ENCODE measurements around the gene CFC1.
"Not testable (repeated sequence)": the region's sequence is repeated elsewhere in the genome, so short reads cannot be mapped to it uniquely, and the experiment has no call there.

CFC1 gene

DNA sequence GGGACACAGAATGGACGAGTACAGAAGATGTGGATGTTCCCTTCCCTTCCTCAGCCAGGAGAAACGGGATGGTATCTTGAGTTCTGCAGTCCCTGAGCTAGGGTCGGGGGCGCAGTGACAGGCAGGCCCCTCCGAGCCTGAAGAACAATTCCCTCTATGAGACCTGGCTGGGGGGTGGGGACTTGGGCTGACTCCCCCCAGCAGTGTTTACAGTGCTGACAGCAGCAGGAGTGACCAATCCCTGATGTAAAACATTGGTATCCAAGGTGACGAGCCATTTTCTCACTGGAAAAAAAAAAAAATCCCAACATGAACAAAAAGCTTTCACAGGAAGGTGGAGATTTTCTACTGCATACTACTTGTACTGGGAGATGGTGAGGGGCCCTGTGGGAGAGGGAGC is at the start of gene CFC1:
Gene CFC1, minus strand, starts transcription at position 183 of the 400 bp plus-strand sequence. CDS start 288 bp downstream, outside the sequence.
- H3K36me3 ChIP-seq (ENCODE audit: control insufficient read depth in 2 of 2, insufficient read depth in 2 of 2, low read length in 2 of 2); H3K9ac ChIP-seq (ENCODE audit: low read length in 2 of 2); H3K27me3 ChIP-seq (ENCODE audit: control insufficient read depth in 1 of 2, insufficient read depth in 2 of 2, low read length in 2 of 2); H3K27ac ChIP-seq (ENCODE audit: low read length); H3K4me3 ChIP-seq (ENCODE audit: low read length in 2 of 2); H3K9me3 ChIP-seq (ENCODE audit: control insufficient read depth in 2 of 2, low read length in 2 of 2); H3K4me1 ChIP-seq (ENCODE audit: control insufficient read depth, insufficient read depth, low read length): not testable (repeated sequence)

DNA sequence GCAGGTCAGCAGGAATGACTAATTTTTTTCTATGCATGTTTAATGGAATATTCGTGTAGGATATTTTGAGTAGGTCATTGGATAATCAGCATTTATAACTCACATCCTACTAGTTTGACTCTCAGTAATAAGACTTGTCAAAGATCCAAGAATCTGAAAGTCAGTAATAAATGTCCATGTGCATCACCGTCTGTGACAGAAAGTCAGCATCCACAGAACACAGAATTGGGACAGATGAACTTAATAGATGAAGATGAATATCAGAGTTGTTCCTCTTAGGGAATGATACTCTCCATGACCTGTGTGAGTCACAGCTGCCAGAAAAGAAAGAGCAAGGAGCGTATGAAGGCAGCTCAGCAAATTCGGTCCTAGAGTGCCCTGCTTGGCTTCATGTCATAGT is 42.3 kb upstream of the CFC1 start:
- not testable (repeated sequence) for H3K36me3 ChIP-seq (ENCODE audit: control insufficient read depth in 2 of 2, insufficient read depth in 2 of 2, low read length in 2 of 2); H3K9me3 ChIP-seq (ENCODE audit: control insufficient read depth in 2 of 2, low read length in 2 of 2); H3K4me3 ChIP-seq (ENCODE audit: low read length in 2 of 2); H3K9ac ChIP-seq (ENCODE audit: low read length in 2 of 2); H3K27ac ChIP-seq (ENCODE audit: low read length); H3K4me1 ChIP-seq (ENCODE audit: control insufficient read depth, insufficient read depth, low read length); H3K27me3 ChIP-seq (ENCODE audit: control insufficient read depth in 1 of 2, insufficient read depth in 2 of 2, low read length in 2 of 2)

DNA sequence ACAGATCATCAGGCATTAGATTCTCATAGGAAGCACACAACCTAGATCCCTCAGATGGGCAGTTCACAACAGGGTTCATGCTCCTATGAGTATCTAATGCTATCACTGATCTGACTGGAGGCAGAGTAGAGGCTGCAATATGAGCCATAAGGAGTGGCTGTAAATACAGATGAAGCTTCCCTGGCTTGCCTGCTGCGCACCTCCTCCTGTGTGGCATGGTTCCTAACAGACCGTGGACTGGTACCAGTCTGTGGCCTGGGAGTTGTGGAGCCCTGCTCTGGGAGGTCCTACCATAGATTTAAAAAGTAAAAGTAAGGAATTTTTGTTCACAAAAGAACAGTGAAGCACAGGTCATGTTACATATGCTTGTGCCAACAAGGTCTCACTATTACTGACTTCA is 39.6 kb upstream of the CFC1 start:
- not testable (repeated sequence) for H3K27ac ChIP-seq (ENCODE audit: low read length); H3K36me3 ChIP-seq (ENCODE audit: control insufficient read depth in 2 of 2, insufficient read depth in 2 of 2, low read length in 2 of 2); H3K27me3 ChIP-seq (ENCODE audit: control insufficient read depth in 1 of 2, insufficient read depth in 2 of 2, low read length in 2 of 2); H3K4me1 ChIP-seq (ENCODE audit: control insufficient read depth, insufficient read depth, low read length); H3K9me3 ChIP-seq (ENCODE audit: control insufficient read depth in 2 of 2, low read length in 2 of 2); H3K4me3 ChIP-seq (ENCODE audit: low read length in 2 of 2); H3K9ac ChIP-seq (ENCODE audit: low read length in 2 of 2)

DNA sequence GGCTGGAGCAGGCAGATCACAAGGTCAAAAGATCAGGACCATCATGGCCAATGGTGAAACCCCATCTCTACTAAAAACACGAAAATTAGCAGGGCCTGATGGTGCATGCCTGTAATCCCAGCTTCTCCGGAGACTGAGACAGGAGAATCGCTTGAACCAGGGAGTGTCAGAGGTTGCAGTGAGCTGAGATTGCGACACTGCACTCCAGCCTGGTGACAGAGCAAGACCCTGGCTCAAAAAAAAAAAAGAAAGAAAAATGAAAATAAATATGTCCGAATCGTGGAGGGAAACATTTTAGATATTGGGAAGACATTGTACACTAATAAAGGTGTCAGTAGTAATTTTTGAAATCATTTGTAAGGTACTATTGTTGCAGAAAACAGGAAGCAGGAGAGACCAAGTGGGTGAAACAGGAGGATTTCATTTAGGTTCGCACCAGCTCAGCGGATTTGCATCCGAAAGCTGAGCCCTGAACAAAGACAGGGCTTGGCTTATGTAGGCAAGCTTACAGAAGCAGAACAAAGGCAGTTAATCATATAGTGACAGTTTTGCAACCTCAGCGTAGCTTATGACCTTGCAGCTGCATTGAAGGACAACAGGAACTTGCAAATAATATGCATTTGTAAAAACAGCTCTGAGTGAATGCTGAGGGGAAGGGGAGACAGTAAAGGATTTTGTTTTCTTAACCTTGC is 29.6 kb upstream of the CFC1 start:
- not testable (repeated sequence) for H3K27me3 ChIP-seq (ENCODE audit: control insufficient read depth in 1 of 2, insufficient read depth in 2 of 2, low read length in 2 of 2); H3K4me1 ChIP-seq (ENCODE audit: control insufficient read depth, insufficient read depth, low read length); H3K9ac ChIP-seq (ENCODE audit: low read length in 2 of 2)

DNA sequence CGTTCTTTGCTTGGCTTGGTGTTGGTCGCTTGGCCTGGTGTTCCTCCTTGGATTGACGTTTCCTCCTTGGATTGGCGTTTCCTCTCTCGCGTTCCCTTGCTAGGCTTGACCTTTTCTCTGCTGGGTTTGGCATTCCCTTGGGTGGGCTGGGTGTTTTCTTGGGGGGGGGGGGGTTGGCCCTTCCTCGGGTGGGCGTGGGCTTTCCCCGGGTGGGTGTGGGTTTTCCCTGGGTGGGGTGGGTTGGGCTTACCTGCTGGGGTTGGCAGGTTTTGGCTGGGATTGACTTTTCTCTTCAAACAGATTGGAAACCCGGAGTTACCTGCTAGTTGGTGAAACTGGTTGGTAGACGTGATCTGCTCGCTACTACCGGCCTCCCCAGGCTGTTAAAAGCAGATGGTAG is 11.8 kb upstream of the CFC1 start, which contains the start of gene POTEJ:
Gene POTEJ, plus strand, starts transcription at position 301 of the 400 bp plus-strand sequence. Its CDS starts 93 bp downstream, at position 394.
- not testable (repeated sequence) for H3K9ac ChIP-seq (ENCODE audit: low read length in 2 of 2); H3K4me1 ChIP-seq (ENCODE audit: control insufficient read depth, insufficient read depth, low read length); H3K27ac ChIP-seq (ENCODE audit: low read length); H3K27me3 ChIP-seq (ENCODE audit: control insufficient read depth in 1 of 2, insufficient read depth in 2 of 2, low read length in 2 of 2); H3K9me3 ChIP-seq (ENCODE audit: control insufficient read depth in 2 of 2, low read length in 2 of 2); H3K36me3 ChIP-seq (ENCODE audit: control insufficient read depth in 2 of 2, insufficient read depth in 2 of 2, low read length in 2 of 2); H3K4me3 ChIP-seq (ENCODE audit: low read length in 2 of 2)

More for the DNA sequence above, 29.6 kb upstream of the CFC1 start:
- H3K9me3 ChIP-seq (ENCODE audit: control insufficient read depth in 2 of 2, low read length in 2 of 2); H3K27ac ChIP-seq (ENCODE audit: low read length); H3K4me3 ChIP-seq (ENCODE audit: low read length in 2 of 2); H3K36me3 ChIP-seq (ENCODE audit: control insufficient read depth in 2 of 2, insufficient read depth in 2 of 2, low read length in 2 of 2): not testable (repeated sequence)

DNA sequence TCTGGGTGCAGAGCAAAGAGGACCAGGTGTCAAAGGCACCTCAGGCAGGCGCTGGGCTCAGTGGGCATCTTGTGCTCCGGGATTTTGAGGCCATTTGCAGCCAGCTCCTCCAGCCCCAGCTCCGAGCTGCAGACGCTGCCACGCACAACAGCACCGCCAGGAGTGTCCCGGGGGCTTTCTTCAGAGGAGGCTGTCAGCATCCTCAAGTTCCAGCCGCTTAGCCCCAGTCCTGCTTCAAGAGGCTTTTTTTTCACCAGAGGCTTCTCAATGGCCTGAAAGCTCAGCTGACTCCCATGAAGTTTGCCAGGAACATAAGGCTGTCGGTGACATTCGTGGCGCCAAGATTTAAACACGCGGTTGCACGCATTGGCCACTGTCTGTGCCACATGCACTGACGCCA is 11.1 kb upstream of the CFC1 start:
- not testable (repeated sequence) for H3K9ac ChIP-seq (ENCODE audit: low read length in 2 of 2); H3K9me3 ChIP-seq (ENCODE audit: control insufficient read depth in 2 of 2, low read length in 2 of 2); H3K4me3 ChIP-seq (ENCODE audit: low read length in 2 of 2)

DNA sequence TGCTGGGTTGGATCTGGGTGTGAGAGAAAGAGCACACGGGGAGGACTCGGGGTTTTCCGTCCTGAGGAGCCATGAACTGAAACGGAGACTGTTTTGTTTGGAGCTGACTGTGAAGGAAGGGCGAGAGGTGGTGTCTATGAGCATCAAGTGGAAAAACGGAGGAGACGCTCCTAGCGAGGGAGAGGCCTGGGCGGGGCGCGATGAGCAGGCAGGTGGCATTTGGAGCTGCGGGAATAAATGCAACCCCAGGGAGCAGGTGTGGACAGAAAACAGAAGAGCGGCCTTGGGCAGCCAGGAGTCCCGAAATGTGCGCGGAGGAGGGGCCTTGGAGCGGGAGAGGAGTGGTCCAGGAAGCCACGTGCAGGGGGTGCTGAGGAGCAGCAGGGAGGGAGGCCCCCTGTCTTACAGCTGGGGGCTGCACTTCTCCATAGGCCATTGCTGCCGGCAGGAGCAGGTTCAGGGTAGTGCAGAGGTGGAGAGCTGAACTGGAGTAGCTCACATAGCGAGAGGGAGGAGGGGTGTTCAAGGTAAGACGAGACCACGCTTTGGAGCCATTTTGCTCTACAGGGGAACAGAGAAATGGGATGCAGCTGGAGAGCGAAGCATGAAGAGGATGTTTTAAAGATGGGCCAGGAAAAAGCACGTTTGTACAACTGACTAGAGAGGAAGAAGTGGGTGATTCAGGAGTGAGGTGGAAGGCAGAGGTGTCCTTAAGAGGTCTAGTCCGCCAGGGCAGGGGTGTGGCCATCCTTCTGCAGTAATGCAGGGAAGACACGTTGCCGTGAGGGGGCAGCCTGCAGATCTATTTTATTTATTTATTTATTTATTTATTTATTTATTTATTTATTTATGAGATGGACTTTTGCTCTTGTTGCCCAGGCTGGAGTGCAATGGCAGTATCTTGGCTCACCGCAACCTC is 9.9 kb upstream of the CFC1 start:
- not testable (repeated sequence) for H3K27ac ChIP-seq (ENCODE audit: low read length); H3K36me3 ChIP-seq (ENCODE audit: control insufficient read depth in 2 of 2, insufficient read depth in 2 of 2, low read length in 2 of 2); H3K27me3 ChIP-seq (ENCODE audit: control insufficient read depth in 1 of 2, insufficient read depth in 2 of 2, low read length in 2 of 2); H3K9ac ChIP-seq (ENCODE audit: low read length in 2 of 2); H3K4me3 ChIP-seq (ENCODE audit: low read length in 2 of 2); H3K9me3 ChIP-seq (ENCODE audit: control insufficient read depth in 2 of 2, low read length in 2 of 2); H3K4me1 ChIP-seq (ENCODE audit: control insufficient read depth, insufficient read depth, low read length)

More for the DNA sequence above, 11.1 kb upstream of the CFC1 start:
- H3K27ac ChIP-seq (ENCODE audit: low read length); H3K4me1 ChIP-seq (ENCODE audit: control insufficient read depth, insufficient read depth, low read length); H3K36me3 ChIP-seq (ENCODE audit: control insufficient read depth in 2 of 2, insufficient read depth in 2 of 2, low read length in 2 of 2); H3K27me3 ChIP-seq (ENCODE audit: control insufficient read depth in 1 of 2, insufficient read depth in 2 of 2, low read length in 2 of 2): not testable (repeated sequence)

DNA sequence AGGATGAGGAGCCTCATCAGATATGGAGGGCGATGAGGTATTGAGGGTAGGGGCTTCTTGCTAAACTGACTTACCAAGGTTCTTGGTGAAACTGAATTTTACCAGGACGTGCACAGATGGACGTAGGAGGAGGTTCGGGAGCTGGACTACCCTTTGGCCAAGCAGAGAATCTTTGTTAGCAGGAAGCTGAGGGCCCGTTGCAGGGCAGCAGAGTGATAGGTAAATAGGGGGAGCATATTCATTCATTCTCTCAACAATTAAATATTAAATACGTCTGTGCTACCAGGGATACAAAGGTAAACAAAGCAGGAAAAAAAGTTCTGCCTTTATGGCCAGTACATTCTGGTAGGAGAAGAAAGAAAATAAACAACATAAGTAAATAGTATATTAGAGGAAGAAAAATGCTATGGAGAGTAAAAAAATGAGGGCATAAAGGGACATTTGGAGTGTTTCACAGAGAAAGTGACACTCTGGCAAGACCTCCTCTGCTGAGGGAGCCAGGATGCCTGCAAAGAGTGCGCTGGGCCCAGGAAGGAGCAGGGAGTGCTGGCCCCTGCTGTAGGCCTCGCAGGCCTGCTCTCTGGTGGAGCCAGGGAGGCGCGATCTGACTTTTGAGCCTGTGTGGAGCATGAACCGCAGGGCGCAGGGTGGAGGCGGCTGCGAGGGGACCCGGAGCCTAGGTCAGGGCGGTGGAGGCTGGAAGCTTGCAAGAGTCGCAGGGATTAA is 9.1 kb upstream of the CFC1 start:
- H3K9me3 ChIP-seq (ENCODE audit: control insufficient read depth in 2 of 2, low read length in 2 of 2); H3K27ac ChIP-seq (ENCODE audit: low read length): not testable (repeated sequence)

DNA sequence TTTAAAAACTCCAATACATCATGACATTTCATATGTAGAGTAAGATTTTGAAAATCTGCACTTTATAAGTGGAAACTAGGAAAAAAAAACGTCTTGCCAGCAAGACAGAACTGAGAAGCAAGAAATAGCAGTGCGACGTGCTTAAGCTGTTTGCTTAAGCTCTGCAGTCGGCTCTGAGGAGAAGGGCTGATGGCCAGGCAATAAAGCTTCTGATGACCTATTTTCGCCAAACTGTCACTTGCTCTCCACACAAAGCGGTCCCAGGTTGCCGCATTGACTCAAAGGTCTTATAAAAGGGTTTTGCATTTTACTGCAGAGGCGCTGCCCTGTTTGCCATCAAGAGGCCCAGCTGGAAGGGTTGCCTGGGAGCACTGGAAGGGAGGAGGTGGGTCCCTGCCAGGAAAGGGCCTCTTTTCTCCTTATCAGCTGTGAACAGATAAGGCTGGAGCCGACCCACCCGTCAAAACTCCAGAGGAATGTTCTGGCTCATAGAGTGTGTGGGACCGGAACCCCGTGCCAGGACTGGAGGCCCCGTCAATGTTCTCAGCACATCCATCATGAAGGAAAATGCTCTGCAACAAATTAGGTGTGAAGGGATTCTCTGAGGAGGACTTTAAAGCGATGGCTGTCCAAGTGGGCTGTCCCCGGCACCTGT is 2.4 kb upstream of the CFC1 start:
- H3K27ac ChIP-seq (ENCODE audit: low read length); H3K4me1 ChIP-seq (ENCODE audit: control insufficient read depth, insufficient read depth, low read length); H3K9ac ChIP-seq (ENCODE audit: low read length in 2 of 2); H3K36me3 ChIP-seq (ENCODE audit: control insufficient read depth in 2 of 2, insufficient read depth in 2 of 2, low read length in 2 of 2); H3K4me3 ChIP-seq (ENCODE audit: low read length in 2 of 2); H3K27me3 ChIP-seq (ENCODE audit: control insufficient read depth in 1 of 2, insufficient read depth in 2 of 2, low read length in 2 of 2); H3K9me3 ChIP-seq (ENCODE audit: control insufficient read depth in 2 of 2, low read length in 2 of 2): not testable (repeated sequence)

More for the DNA sequence above, 9.1 kb upstream of the CFC1 start:
- not testable (repeated sequence) for H3K36me3 ChIP-seq (ENCODE audit: control insufficient read depth in 2 of 2, insufficient read depth in 2 of 2, low read length in 2 of 2); H3K9ac ChIP-seq (ENCODE audit: low read length in 2 of 2); H3K4me1 ChIP-seq (ENCODE audit: control insufficient read depth, insufficient read depth, low read length); H3K27me3 ChIP-seq (ENCODE audit: control insufficient read depth in 1 of 2, insufficient read depth in 2 of 2, low read length in 2 of 2); H3K4me3 ChIP-seq (ENCODE audit: low read length in 2 of 2)

DNA sequence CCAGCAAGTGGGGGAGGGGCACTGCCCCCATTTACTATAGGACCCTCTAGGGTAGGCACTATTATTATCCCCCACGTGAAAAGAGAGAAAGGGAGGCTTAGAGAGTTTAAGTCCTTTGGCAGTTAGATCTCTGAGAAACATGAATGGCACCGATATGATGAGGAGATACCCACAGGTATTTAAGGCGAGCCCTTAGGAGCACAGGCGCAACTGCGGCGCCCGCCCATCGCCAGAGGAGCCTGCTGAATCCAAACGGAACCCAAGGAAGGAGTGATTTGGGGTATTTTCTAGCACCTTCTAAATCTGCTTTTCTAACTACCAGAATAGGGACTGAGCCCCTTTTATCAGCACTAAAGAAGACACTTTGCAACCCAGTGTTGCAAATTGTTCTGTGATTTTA is 551 bp upstream of the CFC1 start:
- H3K27ac ChIP-seq (ENCODE audit: low read length); H3K4me3 ChIP-seq (ENCODE audit: low read length in 2 of 2); H3K36me3 ChIP-seq (ENCODE audit: control insufficient read depth in 2 of 2, insufficient read depth in 2 of 2, low read length in 2 of 2); H3K27me3 ChIP-seq (ENCODE audit: control insufficient read depth in 1 of 2, insufficient read depth in 2 of 2, low read length in 2 of 2); H3K4me1 ChIP-seq (ENCODE audit: control insufficient read depth, insufficient read depth, low read length); H3K9ac ChIP-seq (ENCODE audit: low read length in 2 of 2); H3K9me3 ChIP-seq (ENCODE audit: control insufficient read depth in 2 of 2, low read length in 2 of 2): not testable (repeated sequence)

All from stomach smooth muscle (tissue), 2 donors.